Thoracic aorta (tissue), 2 donors: ENCODE measurements around the gene EFCC1. TPM values are rescaled to one million over a fixed set of nuclear protein-coding genes. Genes with fewer than 3 reads are reported as not detected.

Experiments
- ATAC-seq: fragments of 150-250 bp; one replicate; pipeline ENCODE4 v1.8.0; 2017; ENCODE audit warnings: low read depth; ENCODE audit not compliant: insufficient number of reproducible peaks, low FRiP score
- DNase-seq: peaks from one replicate; pipeline ENCODE4 v3.0.0-alpha.2; 2020; ENCODE audit warnings: low spot score
- H3K27ac ChIP-seq, 2 donors: fragments of 200-600 bp; sonication (generic); 1 replicate in 1 of 2; 2 replicates in 1 of 2; pipeline ENCODE4 v1.5.1; 2016; ENCODE audit warnings: mild to moderate bottlenecking in 2 of 2, moderate library complexity in 2 of 2
- H3K27me3 ChIP-seq: fragments of 200-600 bp; sonication (generic); replicated peaks from 2 replicates; pipeline ENCODE4 v1.6.0; 2016; ENCODE audit warnings: mild to moderate bottlenecking; ENCODE audit not compliant: insufficient read depth
- H3K36me3 ChIP-seq: fragments of 200-600 bp; sonication (generic); one replicate; pipeline ENCODE4 v1.5.1; 2016
- H3K4me1 ChIP-seq, 2 donors: fragments of 200-600 bp; sonication (generic); 1 replicate in 1 of 2; 2 replicates in 1 of 2; pipeline versions ENCODE4 v1.5.1 to v1.6.0; 2016; ENCODE audit warnings: low read depth in 2 of 2, mild to moderate bottlenecking in 1 of 2; ENCODE audit not compliant: control insufficient read depth in 1 of 2
- H3K4me3 ChIP-seq: fragments of 200-600 bp; sonication (generic); 2 replicates; pipeline ENCODE4 v1.5.1; 2016; ENCODE audit warnings: mild to moderate bottlenecking
- H3K9me3 ChIP-seq: fragments of 200-600 bp; sonication (generic); 2 replicates; pipeline ENCODE4 v1.5.1; 2016
- total RNA-seq, 2 donors: library from RNA; depleted of rRNA; stranded (reverse); fragments of >200 nt; gene quantifications; one replicate each; pipeline versions ENCODE4 v1.1.0 to v1.2.3, GENCODE V29; 2016
- TF ChIP-seq, protein P1 (sequence below): fragments of 200-600 bp; sonication (generic); IDR thresholded peaks from one replicate; pipeline ENCODE4 v1.5.1; 2019; ENCODE audit warnings: antibody characterized with exemption

The EFCC1 gene
- total RNA-seq, 2 donors from 2014 or later, result 1.4 TPM; not detected in 1

DNA sequence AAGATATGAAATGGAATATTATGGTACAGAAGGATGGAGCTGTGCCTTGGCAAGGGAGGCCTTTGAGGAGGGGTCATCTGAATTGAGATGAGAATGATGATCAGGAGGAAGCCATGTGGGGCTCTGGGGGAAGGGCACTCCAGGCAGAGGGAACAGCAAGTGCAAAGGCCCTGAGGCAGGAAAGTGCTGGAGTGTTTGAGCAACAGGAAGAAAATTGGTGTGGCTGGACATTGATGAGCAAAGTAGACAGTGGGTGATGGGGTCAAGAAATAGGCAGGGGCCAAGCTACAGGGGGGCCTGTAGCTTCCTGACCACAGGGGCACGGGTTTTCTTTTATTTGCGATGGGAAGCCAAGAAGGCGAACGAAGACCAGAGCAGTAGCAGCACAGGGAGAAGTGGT is 56.1 kb downstream of the EFCC1 start:
- TF ChIP-seq, protein P1, sequence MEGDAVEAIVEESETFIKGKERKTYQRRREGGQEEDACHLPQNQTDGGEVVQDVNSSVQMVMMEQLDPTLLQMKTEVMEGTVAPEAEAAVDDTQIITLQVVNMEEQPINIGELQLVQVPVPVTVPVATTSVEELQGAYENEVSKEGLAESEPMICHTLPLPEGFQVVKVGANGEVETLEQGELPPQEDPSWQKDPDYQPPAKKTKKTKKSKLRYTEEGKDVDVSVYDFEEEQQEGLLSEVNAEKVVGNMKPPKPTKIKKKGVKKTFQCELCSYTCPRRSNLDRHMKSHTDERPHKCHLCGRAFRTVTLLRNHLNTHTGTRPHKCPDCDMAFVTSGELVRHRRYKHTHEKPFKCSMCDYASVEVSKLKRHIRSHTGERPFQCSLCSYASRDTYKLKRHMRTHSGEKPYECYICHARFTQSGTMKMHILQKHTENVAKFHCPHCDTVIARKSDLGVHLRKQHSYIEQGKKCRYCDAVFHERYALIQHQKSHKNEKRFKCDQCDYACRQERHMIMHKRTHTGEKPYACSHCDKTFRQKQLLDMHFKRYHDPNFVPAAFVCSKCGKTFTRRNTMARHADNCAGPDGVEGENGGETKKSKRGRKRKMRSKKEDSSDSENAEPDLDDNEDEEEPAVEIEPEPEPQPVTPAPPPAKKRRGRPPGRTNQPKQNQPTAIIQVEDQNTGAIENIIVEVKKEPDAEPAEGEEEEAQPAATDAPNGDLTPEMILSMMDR, result no peak
- Histone ChIP-seq H3K36me3 (no peaks in the 10 kb centered on the region), H3K27ac (no peak overlapping the region), H3K27me3 (no peaks in the 10 kb centered on the region), H3K4me3 (no peak overlapping the region), H3K4me1 (peaks cover 10 to 24% of the 10 kb centered on the region in 2 donors), H3K9me3 (no peaks in the 10 kb centered on the region)
- no peak for DNase-seq
- no peak for ATAC-seq

DNA sequence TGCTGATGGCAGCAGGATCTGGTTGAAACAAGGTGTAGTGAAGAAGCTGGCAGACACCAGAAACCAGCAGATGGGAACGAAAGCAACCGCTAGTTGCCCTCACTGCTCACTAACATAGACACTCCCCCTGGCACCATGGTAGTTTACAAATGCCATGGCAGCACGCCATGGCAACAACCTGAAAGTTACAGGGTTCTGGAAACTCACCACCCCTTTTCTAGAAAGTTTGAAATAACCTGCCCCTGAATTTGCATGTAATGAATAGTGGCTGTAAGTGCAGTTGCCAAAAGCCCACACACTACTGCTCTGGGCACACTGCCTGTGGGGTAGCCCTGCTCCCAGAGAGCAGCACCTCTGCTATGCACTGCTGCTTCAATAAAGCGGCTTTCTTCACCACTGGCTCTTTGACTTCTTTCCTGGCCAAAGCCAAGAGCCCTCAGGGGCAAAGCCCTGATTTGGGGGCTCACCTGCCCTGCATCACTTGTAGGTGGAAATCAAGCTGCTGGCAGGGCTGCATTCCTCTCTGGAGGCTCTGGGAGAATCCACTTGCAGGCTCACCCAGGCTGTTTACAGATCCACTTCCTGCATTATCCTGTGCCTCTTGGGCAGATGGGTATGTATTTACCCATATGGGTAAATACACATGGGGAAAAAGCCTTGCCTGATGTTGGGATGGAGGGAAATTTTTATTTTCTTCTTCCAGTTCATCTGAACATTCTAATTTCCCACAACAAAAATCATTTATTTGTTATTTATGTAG is 57.5 kb downstream of the EFCC1 start:
- H3K27me3 ChIP-seq, result no peaks in the 10 kb centered on the region
- no peaks in the 10 kb centered on the region for H3K36me3 ChIP-seq
- H3K4me3 ChIP-seq, result no peak overlapping the region
- H3K9me3 ChIP-seq, result no peaks in the 10 kb centered on the region
- H3K27ac ChIP-seq, result no peak overlapping the region
- peaks cover 0 to 10% of the 10 kb centered on the region in 2 donors for H3K4me1 ChIP-seq
- ATAC-seq, result no peak
- no peak for DNase-seq
- TF ChIP-seq, protein P1, result no peak

DNA sequence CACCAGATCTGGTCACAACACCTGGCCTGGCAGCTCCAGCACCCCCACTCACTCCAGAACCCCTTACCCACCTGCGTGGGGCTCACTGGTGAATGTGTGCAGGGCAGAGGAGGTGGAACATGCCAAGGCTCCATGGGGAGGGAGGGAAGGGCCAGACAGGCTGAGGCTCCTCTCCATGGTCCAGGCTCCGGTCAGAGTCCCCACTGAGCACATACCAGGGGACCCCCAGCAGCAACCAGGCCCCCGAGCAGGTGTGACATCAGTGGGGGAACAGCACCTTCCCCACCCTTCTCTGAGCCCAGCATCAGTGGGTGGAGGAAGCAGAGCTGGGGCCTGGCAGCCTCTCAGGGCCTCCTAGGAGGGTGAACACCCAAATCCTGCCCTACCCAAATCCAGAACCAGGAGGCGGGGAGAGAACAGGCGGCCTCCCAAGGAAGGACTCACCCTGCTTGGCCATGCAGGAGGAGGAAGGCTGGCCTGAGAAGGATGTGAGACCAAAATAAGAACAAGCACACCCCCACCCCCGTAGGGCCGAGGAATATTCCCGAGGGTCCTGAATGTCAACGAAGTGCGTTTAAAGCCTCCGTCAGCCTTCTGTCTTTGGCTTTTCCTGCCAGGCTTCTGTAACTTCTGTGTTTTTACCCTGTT is 58.3 kb downstream of the EFCC1 start:
- no peak for DNase-seq
- H3K9me3 ChIP-seq, result no peaks in the 10 kb centered on the region
- TF ChIP-seq, protein P1, result no peak
- H3K4me3 ChIP-seq, result no peak overlapping the region
- no peaks in the 10 kb centered on the region for H3K27me3 ChIP-seq
- H3K36me3 ChIP-seq, result no peaks in the 10 kb centered on the region
- H3K4me1 ChIP-seq, result peaks cover 0 to 7% of the 10 kb centered on the region in 2 donors
- ATAC-seq, result no peak
- H3K27ac ChIP-seq, result no peak overlapping the region

DNA sequence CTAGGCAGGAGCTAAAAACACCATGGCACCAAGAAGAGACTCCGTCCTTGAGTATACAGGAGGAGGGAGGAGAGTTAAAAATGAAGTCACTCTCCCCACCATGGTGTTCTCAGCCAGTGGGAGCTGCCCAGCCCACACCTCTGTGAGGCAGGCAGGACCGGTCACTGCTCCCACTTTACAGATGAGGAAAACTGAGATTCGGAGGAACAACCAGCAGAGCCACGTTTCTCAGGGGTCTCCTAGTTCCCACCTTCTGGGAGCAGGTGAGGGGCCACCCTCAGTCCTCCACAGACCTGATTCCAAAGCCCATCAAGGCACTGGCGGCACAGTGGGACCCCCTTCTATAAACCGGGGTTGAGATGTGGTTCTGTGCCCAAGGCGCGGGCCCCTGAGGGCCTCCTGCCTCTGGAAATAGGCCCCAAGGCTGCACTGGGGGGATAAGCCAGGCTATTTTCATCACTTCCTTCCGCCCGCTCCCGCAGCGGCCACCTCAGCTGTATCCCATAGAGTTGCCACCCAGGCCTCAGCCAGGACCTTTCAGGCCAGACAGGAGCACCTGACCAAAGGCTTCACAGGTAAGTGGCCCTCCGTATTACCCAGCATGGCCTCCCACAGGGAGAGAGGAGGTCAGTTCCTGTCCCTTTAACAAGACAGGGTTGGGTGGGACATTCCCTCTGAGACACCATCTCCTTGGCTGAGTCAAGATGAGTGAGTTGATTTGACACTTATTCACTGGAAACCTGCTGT is 59.3 kb downstream of the EFCC1 start, which contains the start of gene GP9:
TSS of gene GP9 (plus strand) at position 504 of the 747 bp plus-strand sequence. CDS start 961 bp downstream, outside the sequence.
- H3K27ac ChIP-seq, result no peak within 1 kb of the TSS
- no peaks in the 10 kb centered on the region for H3K27me3 ChIP-seq
- H3K4me3 ChIP-seq, result no peak within 1 kb of the TSS
- DNase-seq, result no peak
- no peaks in the 10 kb centered on the region for H3K9me3 ChIP-seq
- ATAC-seq, result no peak
- TF ChIP-seq, protein P1, result no peak
- peaks cover 0 to 7% of the 10 kb centered on the region in 2 donors for H3K4me1 ChIP-seq
- no peaks in the 10 kb centered on the region for H3K36me3 ChIP-seq
